Adrenal gland (tissue), 5 donors: ENCODE measurements around the gene SLC43A3.

Experiments
- POLR2A ChIP-seq, 2 donors: fragments of 450-650 bp; IDR thresholded peaks; one replicate each; pipeline ENCODE4 v1.6.1; 2017; ENCODE audit warnings: antibody characterized with exemption in 2 of 2, mild to moderate bottlenecking in 2 of 2, moderate library complexity in 1 of 2
- TF ChIP-seq, protein P1 (sequence below), 6 experiments: fragments of 450-650 bp in 4 of 6; fragments of 200-600 bp in 2 of 6; sonication (generic) in 1 of 6; IDR thresholded peaks; 1 replicate in 5 of 6; 2 replicates in 1 of 6; pipeline versions ENCODE4 v1.5.1 to v1.8.0; 2016 to 2021; ENCODE audit warnings: antibody characterized with exemption in 6 of 6, mild to moderate bottlenecking in 2 of 6, moderate library complexity in 1 of 6
- donor health status: DM: no; HTN: no; CAD: no.

DNA sequence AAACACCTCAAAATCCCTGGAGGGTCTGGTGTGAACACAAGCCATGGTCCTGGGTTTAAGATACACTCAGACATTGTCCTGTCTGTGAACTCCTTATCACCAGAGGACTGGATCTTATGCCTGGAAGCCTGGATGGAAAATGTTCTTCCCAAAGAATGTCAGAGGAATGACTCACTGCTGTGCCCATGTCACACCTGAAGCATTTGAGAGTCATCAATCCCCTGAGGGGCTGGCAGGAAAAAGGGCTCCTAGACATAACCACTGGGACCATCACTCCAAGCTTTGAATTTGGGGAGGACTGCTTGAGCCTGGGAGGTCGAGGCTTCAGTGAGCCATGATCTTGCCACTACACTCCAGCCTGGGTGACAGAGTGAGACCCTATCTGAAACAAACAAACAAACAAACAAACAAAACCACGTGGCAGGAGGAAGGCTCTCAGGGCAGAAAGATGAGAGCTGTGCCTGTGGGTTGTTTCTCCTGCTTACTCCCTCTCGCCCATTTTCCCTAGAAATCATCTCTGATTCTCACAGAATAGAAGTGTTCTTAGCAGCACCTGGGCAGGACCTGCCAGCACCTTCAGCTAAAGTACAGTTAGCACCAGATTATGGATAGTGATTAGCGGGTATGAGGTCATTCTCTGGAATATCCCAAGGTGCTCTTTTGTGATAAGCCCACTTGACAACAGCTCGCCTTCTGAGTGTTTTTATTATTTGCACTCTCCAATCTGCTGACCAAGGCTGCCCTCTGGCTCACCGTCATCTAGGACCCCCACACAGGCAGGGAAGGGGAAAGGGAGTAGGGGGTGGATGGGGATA is 24.5 kb downstream of the SLC43A3 start:
- TF ChIP-seq, protein P1, sequence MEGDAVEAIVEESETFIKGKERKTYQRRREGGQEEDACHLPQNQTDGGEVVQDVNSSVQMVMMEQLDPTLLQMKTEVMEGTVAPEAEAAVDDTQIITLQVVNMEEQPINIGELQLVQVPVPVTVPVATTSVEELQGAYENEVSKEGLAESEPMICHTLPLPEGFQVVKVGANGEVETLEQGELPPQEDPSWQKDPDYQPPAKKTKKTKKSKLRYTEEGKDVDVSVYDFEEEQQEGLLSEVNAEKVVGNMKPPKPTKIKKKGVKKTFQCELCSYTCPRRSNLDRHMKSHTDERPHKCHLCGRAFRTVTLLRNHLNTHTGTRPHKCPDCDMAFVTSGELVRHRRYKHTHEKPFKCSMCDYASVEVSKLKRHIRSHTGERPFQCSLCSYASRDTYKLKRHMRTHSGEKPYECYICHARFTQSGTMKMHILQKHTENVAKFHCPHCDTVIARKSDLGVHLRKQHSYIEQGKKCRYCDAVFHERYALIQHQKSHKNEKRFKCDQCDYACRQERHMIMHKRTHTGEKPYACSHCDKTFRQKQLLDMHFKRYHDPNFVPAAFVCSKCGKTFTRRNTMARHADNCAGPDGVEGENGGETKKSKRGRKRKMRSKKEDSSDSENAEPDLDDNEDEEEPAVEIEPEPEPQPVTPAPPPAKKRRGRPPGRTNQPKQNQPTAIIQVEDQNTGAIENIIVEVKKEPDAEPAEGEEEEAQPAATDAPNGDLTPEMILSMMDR (IDR thresholded peaks at IDR 0.05) = no peak
- no peak for TF ChIP-seq POLR2A (IDR thresholded peaks at IDR 0.05)
